Fibroblast of skin of right quadriceps (primary cell): ENCODE data around the gene HCK.

Experiments
- DNase-seq: peaks from one replicate; pipeline ENCODE4 v3.0.0-alpha.2; 2013

The HCK gene

DNA sequence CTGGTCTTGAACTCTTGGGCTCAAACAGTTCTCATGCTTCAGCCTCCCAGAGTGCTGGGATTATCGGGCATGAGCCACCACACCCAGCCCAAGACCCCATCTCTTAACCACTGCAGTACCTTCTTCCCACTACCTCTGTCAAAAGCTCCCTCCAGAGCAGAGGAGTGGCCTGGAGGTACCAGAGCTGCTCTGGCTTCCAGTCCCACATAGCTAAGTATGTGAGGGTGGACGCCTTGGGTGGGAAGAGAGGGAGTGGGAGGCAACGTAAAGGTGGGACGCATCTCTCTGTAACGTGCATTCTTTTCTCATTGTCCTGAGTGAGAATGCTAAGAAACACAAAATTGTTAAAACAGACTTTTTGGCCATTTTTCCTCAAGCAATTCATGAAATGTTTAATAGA is 82.0 kb downstream of the HCK start:
- no peak for DNase-seq

DNA sequence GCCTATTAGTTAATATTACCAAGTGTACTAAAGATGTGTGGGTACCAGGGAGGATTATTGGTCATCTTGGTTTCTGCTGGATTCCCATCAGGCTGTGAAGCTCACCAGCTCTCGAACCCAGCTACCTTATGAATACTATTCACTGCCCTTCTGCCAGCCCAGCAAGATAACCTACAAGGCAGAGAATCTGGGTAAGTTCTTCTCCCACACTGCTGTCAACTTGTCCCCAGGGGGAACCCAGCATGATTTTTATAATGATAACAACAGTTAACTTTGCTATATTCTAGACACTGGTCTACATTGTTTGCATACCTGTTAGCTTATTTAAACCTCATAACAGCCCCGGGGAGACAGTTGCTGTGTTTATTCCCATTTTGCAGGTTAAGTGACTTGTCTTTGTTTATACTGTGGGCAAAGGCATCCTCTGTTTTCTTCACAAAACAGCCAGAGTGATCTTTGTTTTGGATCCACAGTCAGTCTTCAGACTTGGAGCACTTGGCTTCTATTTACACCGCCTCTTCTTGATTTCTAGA is 84.0 kb downstream of the HCK start:
- no peak for DNase-seq

DNA sequence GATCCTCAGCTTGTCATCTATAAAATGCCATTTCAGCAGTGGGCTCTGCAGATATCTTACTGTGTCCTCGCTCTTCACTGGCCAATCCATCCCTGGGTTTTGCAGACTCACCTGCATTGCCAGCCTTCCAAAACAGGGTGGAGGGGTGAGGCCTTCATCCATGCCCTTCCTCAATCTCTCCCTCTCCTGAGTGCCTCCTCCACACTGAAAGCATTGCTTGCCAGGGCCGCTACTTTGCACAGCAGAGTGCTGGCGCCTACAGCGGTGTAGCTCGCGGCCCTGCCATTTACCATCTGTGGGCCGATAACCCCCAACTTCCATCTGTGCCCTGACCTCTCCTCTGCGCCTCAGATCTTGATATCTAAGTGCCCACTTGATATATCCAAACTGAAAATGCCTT is 86.9 kb downstream of the HCK start:
- no peak for DNase-seq

DNA sequence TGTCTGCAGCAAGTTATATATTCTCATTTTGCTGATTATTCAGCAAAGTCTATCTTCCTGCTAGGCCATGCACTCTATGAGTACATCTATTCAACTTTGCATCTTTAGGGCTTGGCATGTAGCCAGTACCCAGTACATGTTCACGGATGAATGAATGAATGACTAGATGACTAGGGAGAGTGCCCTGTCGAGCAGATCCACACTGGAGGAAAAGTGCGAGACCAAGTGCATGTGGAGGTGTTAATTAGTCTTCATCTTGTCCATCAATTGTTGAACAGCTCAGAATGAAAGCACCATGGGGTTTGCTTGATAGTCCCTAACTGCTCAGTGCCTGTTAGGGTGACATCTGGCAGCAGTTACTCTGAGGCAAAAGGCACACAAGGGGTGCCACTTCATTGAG is 87.9 kb downstream of the HCK start:
- DNase-seq, result no peak

DNA sequence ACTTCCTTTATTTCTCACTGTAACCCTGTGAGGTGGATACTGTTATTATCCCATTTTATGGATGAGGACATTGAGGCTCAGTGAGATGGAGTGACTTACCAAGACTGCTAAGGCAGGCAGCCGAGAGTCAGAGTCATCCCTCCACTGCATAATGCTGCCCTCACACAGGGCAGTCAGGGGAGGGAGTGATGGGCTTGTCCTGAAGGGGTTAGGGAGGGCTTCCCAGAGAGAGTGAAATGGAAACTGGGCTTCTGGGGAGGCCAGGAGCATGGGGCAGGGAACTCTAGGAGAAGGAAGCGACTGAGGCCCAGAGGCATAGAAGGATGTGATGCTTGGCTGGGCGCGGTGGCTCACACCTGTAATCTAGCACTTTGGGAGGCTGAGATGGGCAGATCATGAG is 88.6 kb downstream of the HCK start:
- DNase-seq, result no peak

DNA sequence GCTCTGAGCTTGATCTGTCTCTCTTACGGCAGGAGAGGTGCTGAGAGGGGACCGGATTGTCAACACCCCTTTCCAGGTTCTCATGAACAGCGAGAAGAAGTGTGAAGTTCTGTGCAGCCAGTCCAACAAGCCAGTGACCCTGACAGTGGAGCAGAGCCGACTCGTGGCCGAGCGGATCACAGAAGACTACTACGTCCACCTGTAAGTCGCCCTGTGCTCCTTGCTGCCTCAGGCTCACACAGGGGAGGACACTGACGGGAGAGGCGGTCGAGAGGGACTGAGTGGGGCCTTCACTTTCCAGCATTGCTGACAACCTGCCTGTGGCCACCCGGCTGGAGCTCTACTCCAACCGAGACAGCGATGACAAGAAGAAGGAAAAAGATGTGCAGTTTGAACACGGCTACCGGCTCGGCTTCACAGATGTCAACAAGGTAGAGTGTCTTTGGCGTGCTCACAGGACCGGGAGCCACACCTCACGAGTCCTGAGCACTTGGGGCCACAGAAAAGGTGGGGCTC is 89.5 kb downstream of the HCK start:
- no peak for DNase-seq

DNA sequence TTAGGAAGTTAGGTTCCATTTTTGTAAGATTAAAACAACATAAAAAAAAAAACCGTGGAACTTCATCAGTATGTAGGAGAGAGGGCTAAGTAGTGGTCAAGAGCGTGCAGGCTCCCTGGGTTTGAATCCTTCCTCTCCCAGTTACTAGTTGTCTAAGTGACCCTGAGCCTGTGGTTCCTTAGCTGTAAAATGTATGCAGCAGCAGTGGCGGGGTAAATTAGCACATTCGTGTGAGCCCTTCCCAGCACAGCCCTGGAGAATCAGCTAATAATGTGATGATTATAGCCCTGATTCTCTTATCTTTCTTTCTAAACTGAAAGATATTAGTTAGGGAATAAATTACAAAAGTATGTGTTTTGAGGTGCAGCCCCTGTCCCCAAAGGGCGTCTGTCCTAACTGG is 90.0 kb downstream of the HCK start:
- DNase-seq, result no peak

DNA sequence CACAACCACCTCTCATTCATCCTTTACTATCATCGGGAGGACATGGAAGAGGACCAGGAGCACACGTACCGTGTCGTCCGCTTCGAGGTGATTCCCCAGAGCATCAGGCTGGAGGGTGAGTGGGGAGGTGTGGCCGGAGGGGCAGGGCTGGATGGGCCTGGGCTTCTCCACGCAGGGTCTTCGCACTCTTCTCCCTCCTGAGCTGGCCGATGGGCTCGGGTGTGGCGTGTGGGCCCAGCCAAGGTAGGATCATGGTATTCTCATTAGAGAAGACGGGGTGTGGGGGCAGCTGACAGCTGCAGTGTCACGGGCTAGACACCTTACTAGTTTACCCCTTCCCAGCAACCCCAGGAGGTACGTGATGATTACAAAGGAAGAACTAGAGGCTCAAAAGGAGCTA is 90.9 kb downstream of the HCK start:
- DNase-seq, result no peak

DNA sequence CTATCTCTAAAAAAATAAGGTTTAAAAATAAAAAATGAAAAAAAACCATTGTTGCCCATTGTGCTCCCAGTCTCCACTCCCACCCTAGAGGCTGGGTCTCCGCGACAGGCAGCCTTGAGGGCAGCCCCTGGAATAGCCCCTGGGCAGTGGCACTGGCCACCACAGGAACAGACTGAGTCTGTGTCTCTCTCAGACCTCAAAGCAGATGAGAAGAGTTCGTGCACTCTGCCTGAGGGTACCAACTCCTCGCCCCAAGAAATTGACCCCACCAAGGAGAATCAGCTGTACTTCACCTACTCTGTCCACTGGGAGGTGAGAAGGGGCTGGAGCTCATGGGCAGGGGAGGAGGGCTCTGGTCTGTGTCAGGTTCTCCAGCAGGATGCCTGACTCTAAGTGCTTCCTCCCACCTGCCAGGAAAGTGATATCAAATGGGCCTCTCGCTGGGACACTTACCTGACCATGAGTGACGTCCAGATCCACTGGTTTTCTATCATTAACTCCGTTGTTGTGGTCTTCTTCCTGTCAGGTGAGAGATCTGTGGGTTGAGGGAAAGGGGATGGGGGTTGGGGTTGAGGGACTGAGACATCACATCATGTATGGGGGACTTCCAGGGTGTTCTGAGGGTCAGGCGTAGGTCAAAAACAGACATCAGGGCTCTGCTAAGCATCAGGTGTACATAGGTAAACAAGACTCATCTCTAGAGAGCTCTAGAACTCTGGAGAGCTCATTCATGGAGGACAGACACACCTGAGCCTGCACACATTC is 93.0 kb downstream of the HCK start:
- no peak for DNase-seq

DNA sequence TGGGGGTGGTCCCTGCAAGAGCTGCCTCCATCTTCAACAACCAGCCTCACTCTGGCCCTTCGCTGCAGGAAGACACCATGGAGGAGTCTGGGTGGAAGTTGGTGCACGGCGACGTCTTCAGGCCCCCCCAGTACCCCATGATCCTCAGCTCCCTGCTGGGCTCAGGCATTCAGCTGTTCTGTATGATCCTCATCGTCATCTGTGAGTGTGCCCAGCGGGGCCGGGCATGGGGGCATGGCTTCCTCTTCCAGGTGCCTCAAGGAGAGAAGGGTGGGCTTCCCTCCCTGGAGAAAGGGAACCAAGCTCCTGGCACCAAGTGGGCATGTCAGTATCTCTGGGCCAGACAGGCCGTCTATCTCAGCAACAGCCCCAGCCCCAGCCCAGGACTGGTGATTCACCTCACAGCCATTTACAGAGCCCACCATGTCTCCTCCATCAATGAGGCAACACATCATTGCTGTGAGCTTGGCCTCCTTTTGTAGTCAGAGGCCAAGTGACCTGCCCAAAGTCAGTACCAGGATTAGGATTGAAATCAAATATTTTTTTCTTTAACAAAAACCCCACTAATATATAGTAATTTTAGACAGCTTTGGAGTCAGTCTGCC is 97.6 kb downstream of the HCK start:
- DNase-seq, result no peak

DNA sequence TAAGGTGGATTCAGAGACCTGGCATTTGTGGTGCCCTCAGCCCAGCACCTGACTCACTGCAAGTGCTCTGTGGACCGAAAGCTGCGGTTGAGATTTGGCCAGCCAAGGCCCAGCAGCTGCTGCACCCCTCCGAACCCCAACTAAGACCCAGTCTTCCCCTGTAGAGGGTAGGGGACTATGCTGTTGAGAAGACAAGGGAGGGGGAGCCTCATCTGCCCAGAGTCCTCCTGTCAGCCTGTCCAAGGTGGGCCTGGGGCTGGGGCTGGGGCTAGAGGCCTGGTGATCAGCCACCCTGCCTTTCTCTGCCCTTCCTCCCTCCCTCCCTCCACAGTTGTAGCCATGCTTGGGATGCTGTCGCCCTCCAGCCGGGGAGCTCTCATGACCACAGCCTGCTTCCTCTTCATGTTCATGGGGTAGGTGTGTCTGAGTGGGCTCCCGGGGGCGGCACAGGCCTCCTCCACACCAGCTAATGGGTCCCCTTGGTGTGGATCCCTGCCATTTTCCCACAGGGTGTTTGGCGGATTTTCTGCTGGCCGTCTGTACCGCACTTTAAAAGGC is 98.3 kb downstream of the HCK start:
- DNase-seq, result no peak
